Cerebellar cortex (tissue), 1 donor: ENCODE measurements around the gene ARNT2.
A peak's percentile ranks its signal among the peaks of the same experiment; 100 is the strongest.
"Not testable (repeated sequence)": the region's sequence is repeated elsewhere in the genome, so short reads cannot be mapped to it uniquely, and the experiment has no call there.

Experiments
- DNase-seq: peaks from one replicate; pipeline ENCODE4 v3.0.0-alpha.2; 2015; ENCODE audit warnings: low spot score

ARNT2 gene

DNA sequence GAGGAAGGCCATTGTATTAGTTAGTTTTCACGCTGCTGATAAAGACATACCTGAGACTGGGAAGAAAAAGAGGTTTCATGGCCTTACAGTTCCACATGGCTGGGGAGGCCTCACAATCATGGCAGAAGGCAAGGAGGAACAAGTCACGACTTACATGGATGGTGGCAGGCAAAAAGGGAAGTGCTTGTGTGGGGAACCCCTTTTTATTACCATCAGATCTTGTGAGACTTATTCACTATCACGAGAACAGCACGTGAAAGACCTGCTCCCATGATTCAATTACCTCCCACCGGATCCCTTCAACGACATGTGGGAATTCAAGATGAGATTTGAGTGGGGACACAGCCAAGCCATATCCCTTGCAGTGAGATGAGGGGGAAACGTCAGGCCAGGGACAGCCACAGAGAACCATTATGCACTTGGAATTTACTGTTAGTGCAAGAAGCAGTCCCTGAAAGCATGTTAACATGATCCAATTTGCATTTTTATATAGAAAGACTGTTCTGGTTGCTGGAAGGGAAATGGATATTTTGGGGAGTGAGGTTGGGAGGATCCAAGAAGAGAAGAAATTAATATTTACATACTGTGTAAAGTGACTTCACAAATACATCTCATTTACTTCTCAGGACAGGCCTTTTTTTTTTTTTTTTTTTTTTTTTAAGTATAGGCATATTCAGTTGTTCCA, 87.1 kb downstream of the ARNT2 start:
- no peak for DNase-seq

DNA sequence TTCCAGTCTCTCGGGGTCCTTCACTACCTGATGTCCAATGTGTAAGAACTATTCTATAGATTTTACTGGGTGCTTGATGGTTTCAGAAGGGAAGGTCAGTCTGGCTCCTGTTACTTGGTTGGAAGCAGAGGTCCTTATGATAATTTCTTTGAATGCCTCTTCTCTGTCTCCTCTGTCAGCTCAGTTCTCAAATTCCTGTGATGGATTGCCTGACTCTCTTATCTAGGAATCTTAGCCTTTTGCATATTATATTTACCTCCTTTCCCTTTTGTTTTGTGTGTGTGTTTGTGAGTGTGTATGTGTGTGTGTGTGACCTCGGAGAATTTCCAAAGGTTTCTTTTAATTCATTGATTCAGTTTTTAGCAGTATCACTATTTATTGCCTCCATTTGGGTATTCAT, 88.2 kb downstream of the ARNT2 start:
- DNase-seq: no peak

DNA sequence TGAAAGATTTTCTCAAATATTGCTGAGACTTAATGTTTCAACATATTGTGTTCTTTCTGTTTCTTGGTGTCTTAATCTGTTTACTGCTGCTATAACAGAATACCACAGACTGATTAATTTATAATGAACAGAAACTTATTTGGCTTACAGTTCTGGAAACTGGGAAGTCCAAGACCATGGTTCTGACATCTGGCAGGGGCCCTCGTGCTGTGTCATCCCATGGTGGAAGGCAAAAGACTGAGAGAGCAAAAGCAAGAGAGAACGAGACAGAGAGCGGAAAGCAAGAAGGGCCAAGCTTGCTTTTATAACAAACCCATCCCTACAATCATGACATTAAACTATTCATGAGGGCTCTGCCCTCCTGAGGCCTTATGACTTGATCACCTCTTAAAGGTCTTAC, 88.7 kb downstream of the ARNT2 start:
- DNase-seq: no peak

DNA sequence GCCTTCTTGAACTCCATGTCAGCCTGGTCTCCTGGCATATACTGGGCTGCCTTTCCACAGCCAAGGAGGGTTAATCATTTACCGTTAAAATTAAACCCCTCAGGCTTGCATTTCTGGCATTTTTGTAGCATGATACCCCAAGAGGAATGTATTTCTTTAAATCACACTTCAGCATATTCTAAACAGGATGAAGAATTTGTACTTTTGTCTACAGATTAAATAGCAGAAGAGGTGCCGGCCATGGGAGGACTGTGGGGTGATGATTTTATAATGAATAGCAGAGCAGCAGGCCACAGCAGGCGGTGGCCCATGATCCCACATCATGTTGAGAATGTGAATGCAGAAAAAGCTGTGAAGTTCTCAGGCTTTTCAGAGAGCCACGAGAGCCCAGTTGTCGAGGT, 90.2 kb downstream of the ARNT2 start:
- no peak for DNase-seq

DNA sequence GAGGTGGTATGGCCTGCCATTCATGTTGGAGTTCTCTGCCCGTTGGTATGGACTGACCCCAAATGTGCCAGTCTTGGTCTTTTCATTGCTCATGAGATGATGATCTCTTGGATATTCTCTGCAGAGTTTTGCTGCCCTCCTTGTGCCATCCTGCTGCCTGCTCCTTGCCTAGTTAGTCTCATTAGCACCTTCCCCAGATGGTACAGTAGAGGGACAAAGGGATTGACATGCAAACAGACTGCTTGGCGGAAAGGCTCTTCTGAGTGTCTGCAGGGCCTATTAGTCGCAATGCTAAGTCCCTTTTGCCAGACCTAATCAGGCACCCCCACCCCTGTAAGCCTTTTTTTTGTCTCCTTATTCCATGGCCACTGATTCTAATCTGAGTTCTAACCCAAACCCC, 90.6 kb downstream of the ARNT2 start:
- no peak for DNase-seq

DNA sequence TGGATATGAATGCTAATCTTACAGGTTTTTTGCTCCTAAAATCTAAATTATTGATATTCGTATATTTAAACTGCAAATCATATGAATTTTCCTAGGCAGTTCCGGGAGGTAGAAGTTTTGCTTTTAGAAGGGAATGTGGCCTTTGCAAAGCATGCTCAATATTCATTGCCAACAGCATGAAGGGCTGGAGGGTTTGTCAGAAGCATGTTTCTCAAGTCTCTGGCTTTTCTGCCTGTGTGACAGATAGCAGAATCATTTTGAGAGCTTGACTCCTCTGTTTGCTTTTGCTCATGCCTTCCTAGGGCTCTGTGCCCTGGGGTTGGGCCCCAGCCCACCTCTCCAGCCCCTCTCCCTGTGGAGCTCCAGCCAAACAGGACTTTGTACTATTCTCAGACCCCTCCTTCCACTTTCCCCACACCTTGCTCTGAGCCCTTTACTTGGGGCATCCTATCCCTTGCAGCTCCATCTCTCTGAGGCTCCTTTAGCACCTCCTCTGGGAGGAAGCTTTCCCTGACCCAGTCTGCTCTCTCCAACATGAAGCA, 91.3 kb downstream of the ARNT2 start:
- no peak for DNase-seq

DNA sequence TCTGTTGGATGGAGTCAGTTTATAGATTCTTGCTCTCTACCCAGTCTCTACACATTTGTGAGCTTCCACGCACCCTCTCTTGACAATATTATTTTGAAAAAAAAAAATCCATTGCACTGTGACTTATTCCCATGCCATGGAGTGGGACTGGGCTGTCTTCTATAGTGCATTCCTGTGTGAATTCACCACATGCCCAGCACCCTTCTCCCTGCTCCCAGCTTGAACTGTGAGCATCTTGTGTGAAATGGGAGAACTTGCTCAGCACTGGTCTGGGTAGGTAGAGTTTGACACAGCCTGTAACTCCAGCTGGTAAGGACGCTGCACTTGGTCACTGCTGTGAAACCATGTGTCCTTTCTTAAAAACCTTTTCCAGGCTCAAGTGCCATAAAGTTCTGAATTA, 91.9 kb downstream of the ARNT2 start:
- no peak for DNase-seq

DNA sequence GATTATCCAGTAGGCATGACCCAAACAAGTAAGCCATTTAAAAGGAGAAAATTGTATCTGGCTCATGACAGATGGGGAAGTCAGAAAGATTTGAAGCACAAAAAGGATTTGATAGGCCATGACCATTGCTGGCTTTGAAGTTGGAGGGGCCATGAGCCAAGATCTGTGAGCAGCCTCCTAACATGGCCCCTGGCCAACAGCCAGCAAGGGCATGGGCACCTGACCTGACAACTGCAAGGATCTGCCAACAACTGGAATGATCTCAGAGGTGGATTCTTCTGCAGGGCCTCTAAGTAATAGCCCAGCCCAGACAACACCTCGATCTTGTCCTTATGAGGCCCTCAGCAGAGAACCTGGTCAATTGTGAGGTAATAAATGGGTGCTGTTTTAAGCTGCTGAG, 93.0 kb downstream of the ARNT2 start:
- no peak for DNase-seq

DNA sequence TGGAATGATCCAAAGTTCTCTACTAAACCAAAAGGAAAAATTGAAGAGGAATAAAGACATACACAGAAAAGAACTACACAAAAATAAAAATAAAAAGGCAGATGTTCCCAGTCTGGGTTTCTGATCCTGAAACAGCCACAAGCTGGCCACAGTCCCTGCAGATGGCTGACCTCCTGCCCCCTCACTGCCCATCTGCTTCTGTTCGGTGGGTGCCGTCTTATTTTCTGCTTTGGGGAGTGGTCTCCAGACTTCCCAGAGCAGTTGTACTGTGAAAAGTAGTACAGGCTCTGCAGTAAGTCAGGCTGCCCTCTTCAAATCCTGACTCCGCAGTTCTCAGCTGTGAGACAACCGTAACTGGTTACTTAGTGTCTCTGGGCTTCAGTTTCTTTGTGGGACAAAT, 94.5 kb downstream of the ARNT2 start:
- no peak for DNase-seq

DNA sequence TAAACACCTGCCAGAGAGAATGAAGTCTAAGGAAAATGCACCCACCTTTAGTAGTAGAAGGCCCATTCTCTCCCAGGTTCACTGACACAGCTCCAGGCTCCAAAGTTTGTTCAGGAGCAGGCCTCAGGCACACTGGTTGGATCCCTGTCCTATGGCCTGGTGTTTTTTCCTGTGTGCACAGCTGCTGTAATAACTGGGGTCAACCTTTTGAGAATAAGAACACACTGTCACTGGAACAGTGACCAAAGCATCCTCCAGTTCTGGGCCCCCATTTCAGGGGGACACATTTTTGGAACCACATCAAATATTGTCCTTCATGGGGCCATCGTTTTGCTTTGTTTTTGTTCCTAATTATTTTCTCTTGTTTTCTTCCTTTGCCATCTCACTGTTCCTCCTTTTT, 95.8 kb downstream of the ARNT2 start:
- DNase-seq: no peak

DNA sequence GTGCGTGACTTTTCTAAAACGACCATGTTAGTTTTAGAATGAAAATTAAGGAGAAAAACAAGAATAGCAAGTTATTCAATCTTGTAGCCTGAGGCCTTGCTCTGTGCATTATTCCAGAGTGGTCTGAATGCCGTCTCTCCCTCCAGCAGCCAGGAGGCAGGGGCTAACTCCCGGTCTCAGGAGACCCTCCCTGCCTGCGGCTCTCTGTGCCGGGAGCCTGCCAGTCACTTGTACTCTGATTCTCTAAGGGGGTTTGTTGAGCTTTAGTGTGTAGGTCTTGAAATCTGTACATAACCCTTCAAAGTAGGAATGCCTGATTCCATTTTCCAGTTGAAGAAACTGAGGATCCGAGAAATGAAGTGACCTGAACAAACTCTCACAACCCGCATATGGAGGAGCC, 97.3 kb downstream of the ARNT2 start:
- DNase-seq: no peak

DNA sequence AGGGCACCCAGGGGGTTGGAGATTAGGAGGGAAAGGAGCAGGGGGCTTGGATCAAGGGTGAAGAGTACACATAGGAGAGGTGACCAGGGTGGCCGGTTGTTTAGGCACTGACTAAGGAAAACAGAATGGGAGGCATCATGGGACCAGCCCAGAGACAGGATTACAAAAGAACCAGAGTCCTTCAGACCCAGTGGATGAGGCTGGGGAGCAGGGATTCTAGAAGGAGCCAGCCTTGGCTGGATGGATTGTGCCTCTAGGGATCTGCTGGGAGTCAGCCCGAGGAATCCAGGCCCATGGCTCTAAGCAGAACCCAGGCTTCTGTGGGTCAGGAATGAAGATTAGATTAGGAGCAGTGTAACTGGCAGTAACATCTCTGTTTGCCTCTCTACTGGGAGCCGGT, 98.6 kb downstream of the ARNT2 start:
- no peak for DNase-seq

DNA sequence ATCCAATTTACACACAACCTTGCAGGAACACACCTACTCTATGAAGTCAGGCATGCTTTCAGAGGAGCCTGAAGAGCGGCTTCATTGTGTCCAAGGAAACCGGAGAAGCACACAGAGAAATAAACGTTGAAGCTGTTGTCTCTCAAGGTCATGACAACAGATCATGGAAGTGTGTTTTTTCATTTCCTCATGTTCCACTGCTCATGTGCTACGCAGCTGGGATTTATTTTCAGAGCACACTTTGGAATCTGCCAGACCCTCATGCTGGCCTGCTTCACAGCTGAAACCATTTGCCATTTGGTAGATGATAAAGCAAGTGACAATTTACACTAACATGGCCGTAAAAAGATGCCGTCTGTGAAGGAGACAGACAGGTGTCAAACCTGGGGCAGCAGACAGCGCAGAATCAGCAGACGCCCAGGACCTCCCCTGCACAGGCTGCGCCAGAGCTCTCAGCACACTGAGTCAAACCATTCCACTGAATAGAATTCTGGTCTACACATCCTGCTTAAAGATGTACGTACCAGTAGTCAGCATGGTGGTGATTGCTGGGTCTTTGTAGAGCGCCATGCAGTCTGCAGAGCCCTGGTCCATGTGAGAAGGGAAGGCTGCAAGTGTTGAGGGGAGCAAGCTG, 99.3 kb downstream of the ARNT2 start:
- no peak for DNase-seq

DNA sequence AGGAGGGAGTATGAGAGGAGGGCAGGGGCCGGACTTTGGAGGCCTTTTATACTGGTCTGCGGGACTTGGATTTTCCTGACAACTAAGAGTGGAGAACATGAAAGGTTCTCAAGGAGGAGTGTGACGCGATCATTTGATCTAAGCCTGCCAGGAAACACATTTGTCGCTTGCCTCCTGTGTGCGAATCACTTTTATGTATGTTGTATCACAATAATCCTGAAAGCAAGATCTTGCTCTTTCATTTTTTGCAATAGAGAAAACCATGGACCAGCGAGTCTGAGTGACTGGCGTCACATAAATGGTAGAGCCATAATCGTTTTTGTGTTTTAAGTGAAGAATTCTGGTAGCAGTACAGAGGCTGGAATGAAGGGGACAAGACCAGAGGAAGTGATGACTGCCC, 100.7 kb downstream of the ARNT2 start:
- no peak for DNase-seq

DNA sequence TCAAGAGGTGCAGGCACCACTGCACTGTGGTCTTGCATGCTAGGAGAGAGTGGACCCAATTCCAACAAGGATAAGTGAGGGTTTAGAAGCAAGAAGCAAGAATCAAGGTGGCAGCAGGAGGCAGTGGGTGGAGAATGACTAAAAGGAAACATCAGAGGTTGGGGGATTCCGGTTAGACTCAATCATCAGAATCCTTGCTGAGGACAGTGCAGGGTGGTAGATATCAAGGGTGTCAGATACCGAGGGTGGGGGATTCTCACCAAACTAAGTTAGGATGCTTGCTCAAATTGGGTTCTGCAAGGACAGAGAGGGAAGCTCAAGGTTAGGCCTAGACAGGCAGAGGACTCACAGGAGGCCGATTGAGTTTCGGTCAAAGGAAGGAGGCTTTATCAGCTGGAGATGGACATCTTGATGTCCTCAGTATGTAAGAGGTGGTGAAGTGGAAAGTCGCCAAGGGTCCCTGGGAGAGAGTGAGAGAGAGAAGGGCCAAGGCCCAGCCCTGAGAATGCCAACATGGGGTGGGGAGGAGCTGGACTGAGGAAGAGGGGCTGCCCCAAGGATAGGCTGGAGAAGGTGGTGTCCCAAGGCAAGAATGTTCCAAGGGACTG, 102.2 kb downstream of the ARNT2 start:
- no peak for DNase-seq

DNA sequence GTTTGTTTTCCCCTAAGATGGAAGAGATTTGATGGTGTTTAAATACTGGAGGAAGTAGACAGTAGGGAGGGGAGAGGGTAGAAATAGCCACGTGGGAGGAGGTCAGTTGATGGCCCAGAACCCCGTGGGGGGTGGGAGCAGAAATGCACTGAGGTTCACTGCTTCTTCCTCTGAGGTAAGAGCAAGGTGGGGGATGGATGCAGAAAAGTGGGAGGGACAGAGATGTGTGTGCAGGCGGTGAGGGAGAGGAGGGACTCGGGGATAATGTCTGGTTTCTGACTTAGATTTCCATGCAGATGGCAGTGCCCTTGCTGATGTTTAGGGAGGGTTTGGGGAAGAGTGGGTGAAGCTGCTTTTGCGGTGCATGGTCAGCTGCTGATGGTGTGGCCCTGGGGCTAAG, 102.9 kb downstream of the ARNT2 start:
- DNase-seq: no peak

DNA sequence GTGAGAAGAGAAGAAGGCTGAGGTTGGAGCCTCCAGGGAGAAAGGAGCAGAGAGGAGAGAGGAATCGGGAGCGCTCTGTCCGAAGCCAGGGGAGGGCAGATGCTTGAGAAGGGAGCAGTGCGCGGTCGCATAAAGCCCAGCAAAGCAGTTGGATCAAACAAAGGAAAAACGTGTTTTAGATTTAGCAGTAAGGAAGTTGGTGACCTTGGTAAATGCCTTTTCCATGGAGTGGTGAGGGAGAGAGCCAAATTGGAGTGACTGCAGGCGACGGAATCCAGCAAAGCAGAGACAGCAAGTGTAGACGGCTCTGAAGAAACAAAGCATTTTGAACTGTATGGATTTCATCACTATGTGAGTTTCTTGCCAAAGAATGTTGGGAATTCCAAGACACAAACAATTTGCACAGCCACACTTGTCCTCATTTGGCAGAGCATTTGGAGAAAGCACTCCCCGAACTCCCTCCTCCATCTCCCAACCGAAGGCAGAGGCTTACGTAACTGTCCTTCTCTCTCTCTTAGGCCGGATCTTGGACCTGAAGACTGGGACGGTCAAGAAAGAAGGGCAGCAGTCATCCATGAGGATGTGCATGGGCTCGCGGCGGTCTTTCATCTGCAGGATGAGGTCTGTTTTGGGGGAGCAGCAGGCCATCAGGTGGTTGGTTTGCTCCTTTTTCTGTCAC, 103.6 kb downstream of the ARNT2 start:
- DNase-seq: no peak

DNA sequence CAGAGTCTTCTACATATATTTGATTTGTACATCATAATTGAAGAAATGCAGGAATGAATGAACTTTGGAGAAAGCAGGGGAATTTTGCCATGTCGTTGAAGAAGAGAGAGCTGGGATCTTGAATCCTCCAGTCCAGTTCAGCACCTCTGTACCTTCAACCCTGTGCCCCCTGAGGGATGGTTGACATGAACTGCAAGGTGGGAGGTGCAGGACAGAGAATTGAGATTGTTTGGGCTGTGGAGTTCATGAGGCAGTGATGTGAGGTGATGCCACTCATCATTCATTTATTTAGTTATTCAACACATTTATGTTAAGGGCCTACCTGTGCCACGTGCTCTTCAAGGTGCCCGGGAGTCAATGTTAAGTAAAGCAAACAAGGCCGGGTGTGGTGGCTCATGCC, 104.6 kb downstream of the ARNT2 start:
- no peak for DNase-seq

DNA sequence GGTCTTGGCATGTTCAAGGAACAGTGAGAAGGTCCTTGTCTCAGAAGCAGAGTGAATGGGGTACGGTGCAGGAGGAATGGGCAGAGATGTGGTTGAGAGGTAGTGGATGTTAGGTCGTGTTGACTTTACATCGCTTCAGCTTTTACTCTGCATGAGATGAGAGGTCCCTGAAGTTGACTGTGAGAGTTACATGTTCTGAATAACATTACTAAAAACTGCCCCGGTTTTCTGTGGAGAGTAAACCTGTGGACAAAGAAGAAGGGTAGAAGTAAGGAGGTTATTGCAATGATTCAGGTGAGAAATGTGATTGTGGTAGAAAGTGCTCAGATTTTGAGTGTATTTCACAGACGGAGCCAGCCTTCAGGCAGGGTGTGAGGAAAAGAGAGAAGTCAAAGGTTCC, 105.6 kb downstream of the ARNT2 start:
- DNase-seq: no peak

DNA sequence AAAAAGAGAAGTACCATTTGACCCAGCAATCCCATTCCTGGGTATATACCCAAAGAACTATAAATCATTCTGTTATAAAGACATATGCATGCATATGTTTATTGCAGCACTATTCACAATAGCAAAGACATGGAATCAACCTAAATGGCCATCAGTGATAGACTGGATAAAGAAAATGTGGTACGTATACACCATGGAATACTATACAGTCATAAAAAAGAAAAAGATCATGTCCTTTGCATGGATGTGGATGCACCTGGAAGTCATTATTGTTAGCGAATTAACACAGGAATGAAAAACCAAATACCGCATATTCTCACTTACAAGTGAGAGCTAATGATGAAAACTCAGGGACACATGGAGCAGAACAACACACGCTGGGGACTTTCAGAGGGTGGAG, 106.8 kb downstream of the ARNT2 start:
- not testable (repeated sequence) for DNase-seq

DNA sequence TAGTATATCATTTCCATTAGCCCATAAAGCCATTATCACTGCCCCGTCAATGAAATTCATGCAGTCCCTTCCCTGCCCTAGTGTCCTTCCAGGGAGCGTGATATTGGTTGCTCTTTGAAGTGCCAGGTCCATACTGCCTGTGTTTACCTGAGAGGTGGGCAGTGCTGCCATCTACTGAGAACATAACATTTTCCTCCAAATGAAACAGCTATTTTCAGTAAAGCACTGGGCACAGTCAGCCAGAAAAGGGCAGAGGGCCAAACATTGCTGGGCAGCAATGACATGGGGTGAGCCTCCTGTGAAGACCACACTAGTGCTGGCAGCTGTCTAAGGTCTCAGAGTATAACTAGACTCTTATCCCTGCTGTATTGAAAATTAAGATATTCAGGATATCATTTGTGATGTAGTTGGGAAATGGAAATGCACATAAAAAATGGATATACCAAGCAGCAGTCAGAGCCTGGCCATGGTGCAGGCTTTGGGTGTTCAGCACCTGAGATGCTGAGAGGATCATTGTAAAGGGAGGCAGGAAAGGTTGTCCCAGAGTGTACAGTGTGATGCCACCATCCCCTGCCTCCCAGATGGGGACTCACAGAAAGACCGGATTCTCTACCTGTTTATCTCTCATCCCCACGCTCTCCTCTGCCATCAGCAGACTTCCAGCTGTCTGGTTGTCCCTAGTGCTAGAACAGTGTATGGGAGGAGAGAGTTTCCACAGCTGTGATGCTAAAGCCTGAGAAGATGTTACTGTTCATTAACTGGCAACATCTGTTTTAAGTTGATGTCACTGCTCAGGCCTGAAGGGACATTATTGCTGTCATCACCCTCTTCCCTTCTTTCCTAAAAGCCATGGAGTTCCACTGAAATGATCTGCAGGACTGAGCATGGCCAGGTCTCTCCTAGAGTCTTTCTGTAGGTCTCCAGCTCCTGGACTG, 108.8 kb downstream of the ARNT2 start:
- DNase-seq: peak; percentile 76
